NCI-H2196 treated with DMSO at 0.1 percent for 48 hours (cell line): Measurements from ENCODE around the gene NEK6.

Experiments
- DNase-seq: peaks from one replicate; lab custom pipeline; 2025; ENCODE audit not compliant: unreplicated experiment; lab: John Stamatoyannopoulos, UW

The NEK6 gene

GRCh38 chr9:124295159-124295794 is 37.5 kb downstream of the NEK6 start:
- DNase-seq = no peak

GRCh38 chr9:124296094-124296493 is 38.3 kb downstream of the NEK6 start:
- DNase-seq = no peak

- no peak for DNase-seq
Measured at GRCh38 chr9:124296796-124297550, 39.2 kb downstream of the NEK6 start.

- no peak for DNase-seq
Measured at GRCh38 chr9:124297551-124297901, 39.8 kb downstream of the NEK6 start.

GRCh38 chr9:124297915-124298645 is 40.3 kb downstream of the NEK6 start:
- no peak for DNase-seq

- DNase-seq = no peak
Measured at GRCh38 chr9:124298646-124299235, 41.0 kb downstream of the NEK6 start.

GRCh38 chr9:124299515-124300090 is 41.9 kb downstream of the NEK6 start:
- no peak for DNase-seq

GRCh38 chr9:124300312-124300711 is 42.6 kb downstream of the NEK6 start:
- no peak for DNase-seq

- DNase-seq = no peak
Measured at GRCh38 chr9:124302921-124303320, 45.2 kb downstream of the NEK6 start.

- no peak for DNase-seq
Measured at GRCh38 chr9:124303762-124304161, 46.0 kb downstream of the NEK6 start.

- no peak for DNase-seq
Measured at GRCh38 chr9:124304285-124304684, 46.5 kb downstream of the NEK6 start.

- no peak for DNase-seq
Measured at GRCh38 chr9:124306098-124306735, 48.5 kb downstream of the NEK6 start.

GRCh38 chr9:124307379-124308030 is 49.8 kb downstream of the NEK6 start:
- DNase-seq = no peak

GRCh38 chr9:124308606-124309491 is 51.1 kb downstream of the NEK6 start:
- DNase-seq = no peak

GRCh38 chr9:124309667-124310084 is 51.9 kb downstream of the NEK6 start:
- DNase-seq = no peak

- no peak for DNase-seq
Measured at GRCh38 chr9:124311283-124311682, 53.5 kb downstream of the NEK6 start.

- no peak for DNase-seq
Measured at GRCh38 chr9:124312290-124313265, 54.8 kb downstream of the NEK6 start.

- DNase-seq = no peak
Measured at GRCh38 chr9:124313940-124314339, 56.2 kb downstream of the NEK6 start.
